Measurements from ENCODE around the gene NPTX2. TPM values are rescaled to one million over a fixed set of nuclear protein-coding genes. Genes with fewer than 3 reads are reported as not detected.

Gene NPTX2
- total and polyA plus RNA-seq, 2 of the 8 experiments (the other 6 are each of a cell fraction or from before 2014, with no cell fraction given) = 18.4 to 19.2 TPM

DNA sequence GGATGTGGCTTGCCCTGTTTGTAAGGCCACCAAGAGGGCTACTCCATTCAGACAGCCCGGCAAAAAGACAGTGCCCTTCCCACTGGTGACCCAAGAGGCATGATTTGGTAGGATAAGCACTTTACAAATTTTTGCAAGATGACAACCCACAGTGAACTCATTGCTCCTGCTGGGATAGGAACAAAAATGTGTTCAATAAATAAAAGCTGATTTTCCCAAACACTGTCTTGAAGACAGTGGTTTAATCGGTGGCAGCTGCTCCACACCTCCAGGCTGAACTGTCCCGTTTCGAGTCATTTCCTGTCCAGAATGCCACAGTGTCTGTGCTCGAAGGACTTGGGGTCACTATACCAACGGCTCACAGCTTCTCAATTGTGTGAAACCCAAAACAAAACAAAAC is 45.1 kb upstream of the NPTX2 start:
- no peaks in the 10 kb centered on the region for H3K79me2 ChIP-seq (ENCODE audit: control insufficient read depth in 1 of 2, insufficient read depth in 2 of 2, low read length in 2 of 2)
- H3K4me1 ChIP-seq (replicated peaks in 1 of 4; ENCODE audit: control insufficient read depth in 3 of 4, insufficient read depth in 4 of 4, low read length in 3 of 4) = peaks cover 0 to 5% (median 0%) of the 10 kb centered on the region in 4 experiments; a peak in 3 of 7 replicates
- H3K9me3 ChIP-seq (ENCODE audit: insufficient read depth in 2 of 2, low read depth in 1 of 2, low read length in 1 of 2) = peaks cover 9 to 14% of the 10 kb centered on the region in 2 experiments
- H4K8ac ChIP-seq (ENCODE audit: extremely low read depth, insufficient read depth, low read length) = no peak overlapping the region
- POLR2A ChIA-PET (ENCODE audit: partially characterized antibody) = no interaction called here
- H3K14ac ChIP-seq (ENCODE audit: insufficient read length) = no peak overlapping the region
- H3K27me3 ChIP-seq (replicated peaks in 1 of 4; ENCODE audit: control insufficient read depth in 3 of 4, extremely low read depth in 1 of 4, insufficient read depth in 3 of 4, low read length in 3 of 4) = no peaks in the 10 kb centered on the region
- H3K4me3 ChIP-seq (ENCODE audit: extremely low read depth in 1 of 4, insufficient read depth in 2 of 4, low read depth in 3 of 4, low read length in 4 of 4) = no peak overlapping the region
- H3K23me2 ChIP-seq (ENCODE audit: low read depth, low read length) = no peaks in the 10 kb centered on the region
- no peak overlapping the region for H2AK5ac ChIP-seq (ENCODE audit: low read depth, low read length)
- CTCF ChIA-PET (ENCODE audit: partially characterized antibody) = interaction anchor here (0.9 kb wide), 1 partner anchor 41 kb away, joined by 3 read pairs; no protein-coding TSS in a partner anchor
- H3K79me1 ChIP-seq (ENCODE audit: low read depth, low read length) = no peaks in the 10 kb centered on the region
- no peak overlapping the region for H2BK12ac ChIP-seq (ENCODE audit: low read depth, low read length)
- H2BK20ac ChIP-seq (ENCODE audit: low read length) = no peak overlapping the region
- 94% methylated on average over 6 of the region's 6 CpGs; no CpG with 5 or more reads in 1 of the 2 experiments for WGBS, 2 experiments (ENCODE audit: extremely low coverage in 1 of 2, insufficient coverage in 1 of 2, insufficient read length in 1 of 2, insufficient replicate concordance in 2 of 2, low coverage in 1 of 2, low lambda C conversion rate in 2 of 2, missing lambda C conversion rate in 1 of 2)
- H3K36me3 ChIP-seq (ENCODE audit: control insufficient read depth in 2 of 4, insufficient read depth in 4 of 4, low read length in 3 of 4) = no peaks in the 10 kb centered on the region
- H4K20me1 ChIP-seq (replicated peaks in 1 of 2; ENCODE audit: control insufficient read depth in 1 of 2, insufficient read depth in 2 of 2, low read length in 2 of 2) = no peaks in the 10 kb centered on the region
- H3K27ac ChIP-seq (ENCODE audit: low read depth, low read length) = no peak overlapping the region
- no peak overlapping the region for H4K5ac ChIP-seq (ENCODE audit: insufficient read length, low read depth, low read length)
- H3K18ac ChIP-seq (ENCODE audit: extremely low read depth, low read length) = no peak overlapping the region
- no peak for FAIRE-seq
- H3K4me2 ChIP-seq (ENCODE audit: insufficient read depth in 1 of 2, low read depth in 2 of 2, low read length in 2 of 2) = no peak overlapping the region
- H2BK5ac ChIP-seq (ENCODE audit: low read depth, low read length) = no peak overlapping the region
- H2BK120ac ChIP-seq (replicated peaks; ENCODE audit: low read depth, low read length) = no peak overlapping the region
- H2AFZ ChIP-seq (ENCODE audit: low read length) = no peak overlapping the region
- no peak overlapping the region for H3K4ac ChIP-seq (replicated peaks; ENCODE audit: insufficient read length, low read depth, low read length)
- no peak overlapping the region for H4K91ac ChIP-seq (replicated peaks; ENCODE audit: insufficient read length, low read length)
- no peak overlapping the region for H3K56ac ChIP-seq (replicated peaks; ENCODE audit: insufficient read length, low read depth, low read length)
- no peak overlapping the region for H2BK15ac ChIP-seq (ENCODE audit: low read length)
- TF ChIP-seq CREB1 (IDR thresholded peaks at IDR 0.05) (no peak), HDAC6 (IDR thresholded peaks at IDR 0.05; ENCODE audit: low read depth, low read length) (no peak), SIRT6 (IDR thresholded peaks at IDR 0.05; ENCODE audit: low read length) (no peak), RFX5 (IDR thresholded peaks at IDR 0.05; ENCODE audit: borderline replicate concordance, low read depth, low read length) (no peak), CEBPB (IDR thresholded peaks at IDR 0.05; ENCODE audit: low read depth, low read length) (no peak), JUN (IDR thresholded peaks at IDR 0.05; ENCODE audit: low read depth, low read length) (no peak), TAF7 (optimal IDR thresholded peaks at IDR 0.05; ENCODE audit: borderline replicate concordance, low read depth, low read length) (no peak), SAP30 (IDR thresholded peaks at IDR 0.05; ENCODE audit: insufficient read depth, insufficient replicate concordance, low read length) (no peak), CTBP2 (IDR thresholded peaks at IDR 0.05; ENCODE audit: borderline replicate concordance, insufficient read depth, insufficient read length, low read length) (no peak), TCF12 (IDR thresholded peaks at IDR 0.05; ENCODE audit: low read depth, low read length) (no peak), RXRA (IDR thresholded peaks at IDR 0.05; ENCODE audit: insufficient read depth, low read depth, low read length) (no peak)
- TF ChIP-seq, protein P1, sequence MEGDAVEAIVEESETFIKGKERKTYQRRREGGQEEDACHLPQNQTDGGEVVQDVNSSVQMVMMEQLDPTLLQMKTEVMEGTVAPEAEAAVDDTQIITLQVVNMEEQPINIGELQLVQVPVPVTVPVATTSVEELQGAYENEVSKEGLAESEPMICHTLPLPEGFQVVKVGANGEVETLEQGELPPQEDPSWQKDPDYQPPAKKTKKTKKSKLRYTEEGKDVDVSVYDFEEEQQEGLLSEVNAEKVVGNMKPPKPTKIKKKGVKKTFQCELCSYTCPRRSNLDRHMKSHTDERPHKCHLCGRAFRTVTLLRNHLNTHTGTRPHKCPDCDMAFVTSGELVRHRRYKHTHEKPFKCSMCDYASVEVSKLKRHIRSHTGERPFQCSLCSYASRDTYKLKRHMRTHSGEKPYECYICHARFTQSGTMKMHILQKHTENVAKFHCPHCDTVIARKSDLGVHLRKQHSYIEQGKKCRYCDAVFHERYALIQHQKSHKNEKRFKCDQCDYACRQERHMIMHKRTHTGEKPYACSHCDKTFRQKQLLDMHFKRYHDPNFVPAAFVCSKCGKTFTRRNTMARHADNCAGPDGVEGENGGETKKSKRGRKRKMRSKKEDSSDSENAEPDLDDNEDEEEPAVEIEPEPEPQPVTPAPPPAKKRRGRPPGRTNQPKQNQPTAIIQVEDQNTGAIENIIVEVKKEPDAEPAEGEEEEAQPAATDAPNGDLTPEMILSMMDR (IDR thresholded peaks at IDR 0.05; ENCODE audit: control extremely low read depth in 1 of 3, insufficient read depth in 1 of 3, low read depth in 1 of 3, low read length in 3 of 3) = no peak
- no peak overlapping the region for H3K9ac ChIP-seq (replicated peaks in 1 of 4; ENCODE audit: extremely low read depth in 1 of 4, low read depth in 3 of 4, low read length in 3 of 4)
- no peak overlapping the region for H3K23ac ChIP-seq (ENCODE audit: insufficient read length)
- DNase-seq (ENCODE audit: low read depth in 1 of 2, low spot score in 2 of 2) = no peak
